K562 (cell line): ENCODE results near the gene FGF10. TPM values are rescaled to one million over a fixed set of nuclear protein-coding genes. Genes with fewer than 3 reads are reported as not detected.

ENCODE experiments used
- ATAC-seq: fragments of 200-7000 bp; cut with Tn5 transposase; 3 replicates; pipeline ENCODE4 v1.9.1; 2020; ENCODE audit warnings: moderate library complexity
- BruUV-seq: library from RNA; stranded (reverse); fragments of 400-500 nt; replicated peaks from 2 replicates; lab custom pipeline; 2021; lab: Mats Ljungman, UMichigan
- CTCF ChIA-PET: fragments of 300-600 bp; formaldehyde crosslinking; extraction: SDS; loops from one replicate; lab custom pipeline; 2021; ENCODE audit warnings: low intra/inter-chr PET ratio; lab: Yijun Ruan, JAX
- POLR2A ChIA-PET: fragments of 300-600, 350-650 bp; sonication (Branson Sonifier 250); formaldehyde crosslinking; extraction: SDS; loops from one replicate; lab custom pipeline; 2021; ENCODE audit warnings: antibody characterized with exemption, inconsistent platforms; lab: Yijun Ruan, JAX
- DNase-seq, 4 experiments: peaks; one replicate each; pipeline versions ENCODE4 v3.0.0 to v3.0.0-alpha.2; 2011 to 2018; ENCODE audit warnings: low spot score in 3 of 4, mixed read lengths in 3 of 4; ENCODE audit errors: extremely low read depth in 1 of 4
- FAIRE-seq: peaks from 2 replicates; lab custom pipeline; 2011; peaks lifted over from hg19 to GRCh38; lab: Jason Lieb, UNC
- H2AFZ ChIP-seq: 2 replicates; pipeline ENCODE4 v1.6.0; 2011; ENCODE audit warnings: low read depth, low read length, control low read depth, inconsistent platforms
- H3K27ac ChIP-seq: fragments of 200-600 bp; 3 replicates; pipeline ENCODE4 v1.8.0; 2011; ENCODE audit warnings: low read depth, mild to moderate bottlenecking, control low read depth, inconsistent platforms, low read length, moderate library complexity, mixed read lengths; ENCODE audit errors: extremely low read depth
- H3K27me3 ChIP-seq, 2 experiments: fragments of 300-600 bp in 1 of 2; 2 replicates in 1 of 2; 3 replicates in 1 of 2; pipeline versions ENCODE4 v1.6.0 to v1.8.0; 2011; ENCODE audit warnings: inconsistent platforms in 2 of 2, low read length in 2 of 2, mild to moderate bottlenecking in 1 of 2, mixed read lengths in 1 of 2, moderate library complexity in 1 of 2; ENCODE audit not compliant: control insufficient read depth in 2 of 2, insufficient read depth in 2 of 2
- H3K36me3 ChIP-seq: fragments of 300-600 bp; 3 replicates; pipeline ENCODE4 v1.8.0; 2011; ENCODE audit warnings: mild to moderate bottlenecking, low read length, inconsistent platforms; ENCODE audit not compliant: control insufficient read depth, insufficient read depth
- H3K4me1 ChIP-seq, 2 experiments: fragments of 200-600 bp in 1 of 2; replicated peaks in 1 of 2; 2 replicates in 1 of 2; 3 replicates in 1 of 2; pipeline versions ENCODE4 v1.5.1 to v1.8.0; 2011; ENCODE audit warnings: inconsistent platforms in 2 of 2, low read length in 2 of 2, mild to moderate bottlenecking in 1 of 2, mixed read lengths in 1 of 2, moderate library complexity in 1 of 2; ENCODE audit not compliant: control insufficient read depth in 2 of 2, insufficient read depth in 2 of 2
- H3K4me2 ChIP-seq: 2 replicates; pipeline ENCODE4 v1.6.1; 2011; ENCODE audit warnings: low read length, control low read depth, inconsistent platforms, mixed read lengths; ENCODE audit not compliant: insufficient read depth
- H3K4me3 ChIP-seq: fragments of 200-600 bp; sonication (generic), shearing (Covaris generic); 2 replicates; pipeline ENCODE4 v1.5.1; 2016; ENCODE audit warnings: control low read depth, inconsistent platforms
- H3K79me2 ChIP-seq: fragments of 200-600 bp; 3 replicates; pipeline ENCODE4 v1.8.0; 2011; ENCODE audit warnings: low read length, inconsistent platforms; ENCODE audit not compliant: control insufficient read depth, insufficient read depth
- H3K9ac ChIP-seq, 2 experiments: 2 replicates each; pipeline versions ENCODE4 v1.6.0 to v1.6.1; 2011; ENCODE audit warnings: low read depth in 2 of 2, low read length in 2 of 2, control low read depth in 1 of 2, inconsistent platforms in 1 of 2, mild to moderate bottlenecking in 1 of 2, mixed read lengths in 1 of 2; ENCODE audit not compliant: insufficient read depth in 1 of 2
- H3K9me1 ChIP-seq: one replicate; pipeline ENCODE4 v1.6.0; 2011; ENCODE audit warnings: inconsistent platforms, mild to moderate bottlenecking, low read length, moderate library complexity; ENCODE audit not compliant: control insufficient read depth, insufficient read depth
- H3K9me3 ChIP-seq: replicated peaks from 2 replicates; pipeline ENCODE4 v1.5.1; 2011; ENCODE audit warnings: low read depth, low read length, inconsistent platforms; ENCODE audit not compliant: control insufficient read depth, insufficient read depth
- H4K20me1 ChIP-seq: replicated peaks from 2 replicates; pipeline ENCODE4 v1.6.1; 2011; ENCODE audit warnings: low read length, inconsistent platforms, mixed read lengths; ENCODE audit not compliant: control insufficient read depth, insufficient read depth
- BCOR ChIP-seq: fragments of 450-650 bp; IDR thresholded peaks from 2 replicates; pipeline ENCODE4 v1.6.1; 2016
- CBX5 ChIP-seq: IDR thresholded peaks from 2 replicates; pipeline ENCODE4 v1.6.1; 2014; ENCODE audit warnings: low read depth, borderline replicate concordance
- LARP7 ChIP-seq: fragments of 450-650 bp; IDR thresholded peaks from 2 replicates; pipeline ENCODE4 v1.6.1; 2016
- MYC ChIP-seq, 2 experiments: fragments of 250-450 bp in 1 of 2; sonication (Bioruptor Pico) in 1 of 2; IDR thresholded peaks; 2 replicates each; pipeline versions ENCODE4 v1.5.1 to v1.6.1; 2012 to 2021; ENCODE audit warnings: low read depth in 2 of 2, borderline replicate concordance in 1 of 2, improper control_type of control experiment in 1 of 2, low read length in 1 of 2, mild to moderate bottlenecking in 1 of 2, moderate library complexity in 1 of 2
- POLR3G ChIP-seq: IDR thresholded peaks from 2 replicates; pipeline ENCODE4 v1.6.1; 2011; ENCODE audit not compliant: insufficient read length, insufficient replicate concordance; ENCODE audit errors: extremely low read depth
- PTBP1 ChIP-seq: fragments of 200-400 bp; formaldehyde crosslinking; IDR thresholded peaks from 2 replicates; pipeline ENCODE4 v1.6.1; 2017; ENCODE audit warnings: low read depth, low read length
- TCF3 ChIP-seq: sonication (generic); formaldehyde crosslinking; IDR thresholded peaks from 2 replicates; pipeline ENCODE4 v1.4.0; 2020; ENCODE audit warnings: mild to moderate bottlenecking, missing genetic modification reagents
- ZNF197 ChIP-seq: fragments of 200-800 bp; sonication (Bioruptor generic); IDR thresholded peaks from 2 replicates; pipeline ENCODE4 v1.6.1; 2016; ENCODE audit warnings: low read depth, missing genetic modification characterization, missing compliant biosample characterization
- WGBS: fragments of 100-300 bp; shearing (Covaris generic); methylation state at CpG from one replicate; pipeline ENCODE4 v1.1.6; 2016; ENCODE audit warnings: low coverage, mixed read lengths; ENCODE audit not compliant: insufficient coverage; ENCODE audit errors: missing lambda C conversion rate; 5-methylcytosine and 5-hydroxymethylcytosine counted together
- in situ Hi-C: fragments of 300-500 bp; cut with MboI; formaldehyde crosslinking; loops from 4 replicates; pipeline ENCODE4 v1.15.0; 2018; ENCODE audit warnings: inconsistent platforms, mixed read lengths
- intact Hi-C: fragments of 100-400 bp; cut with micrococcal nuclease; formaldehyde crosslinking; loops from 2 replicates; pipeline ENCODE4 v1.14.2; 2022
- polyA plus RNA-seq, 8 experiments: library from polyadenylated mRNA; depleted of rRNA in 4 of 8; stranded (reverse) in 5 of 8; unstranded in 3 of 8; fragments of >200 nt; fragmentation: Nextera tagmentation in 2 of 8; fragmentation: Illumina TruSeq in 1 of 8; extraction: Ambion mirVana in 2 of 8; extraction: Trizol in 1 of 8; gene quantifications; 2 replicates each; pipeline versions ENCODE4 v1.2.1 to v1.2.3, GENCODE V29; 2011 to 2014; ENCODE audit warnings: inconsistent platforms in 1 of 8, missing spikeins in 1 of 8
- total RNA-seq, 7 experiments: library from RNA; depleted of rRNA in 6 of 7; stranded (reverse); fragments of >200 nt in 6 of 7; fragmentation: Illumina TruSeq in 2 of 7; extraction: Trizol in 2 of 7; gene quantifications; 2 replicates each; pipeline versions ENCODE4 v1.2.1 to v1.2.3, GENCODE V29; 2011 to 2021; ENCODE audit warnings: low replicate concordance in 1 of 7
- TF ChIP-seq, protein P1 (sequence below): fragments of 450-650 bp; IDR thresholded peaks from 2 replicates; pipeline ENCODE4 v1.6.1; 2018; ENCODE audit warnings: mild to moderate bottlenecking, low read depth; ENCODE audit not compliant: partially characterized antibody
- TF ChIP-seq, protein P2 (sequence below): sonication (generic); IDR thresholded peaks from 2 replicates; pipeline ENCODE4 v1.6.1; 2016
- TF ChIP-seq, protein P3 (sequence below): IDR thresholded peaks from 2 replicates; pipeline ENCODE4 v1.6.1; 2014; ENCODE audit warnings: antibody characterized with exemption

Gene FGF10
- total and polyA plus RNA-seq, 9 of the 15 experiments (the other 6 are each of a cell fraction or from before 2014, with no cell fraction given), result not detected

DNA sequence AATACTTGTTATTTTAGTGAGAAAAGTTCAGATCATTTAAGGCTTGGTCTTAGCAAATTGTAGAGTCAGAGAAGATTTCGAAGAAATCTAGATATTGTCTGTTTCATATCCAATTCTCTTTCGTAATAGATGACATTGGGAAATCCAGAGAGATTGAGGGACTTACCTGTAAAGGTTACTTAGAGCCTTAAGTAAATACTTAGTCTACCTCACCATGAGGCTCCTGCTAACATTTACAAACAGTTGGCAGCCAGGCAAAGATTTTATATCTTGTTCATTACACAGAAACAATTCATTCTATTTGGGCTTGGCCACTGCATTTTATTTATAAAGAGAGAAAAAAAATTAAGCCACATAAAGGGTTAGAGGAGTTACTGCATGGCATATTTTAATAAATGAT lies 70.3 kb downstream of the FGF10 start:
- ChIA-PET POLR2A (no interaction called here), CTCF (no interaction called here)
- no peak for ATAC-seq
- TF ChIP-seq LARP7 (no peak), BCOR (no peak), CBX5 (no peak), TCF3 (CRISPR knock-in tag) (no peak), MYC (IDR thresholded peaks at IDR 0.05; ENCODE audit: low read depth, low read length) (no peak), MYC (CRISPR knock-in tag; IDR thresholded peaks at IDR 0.05; ENCODE audit: borderline replicate concordance, low read depth) (no peak), POLR3G (no peak), ZNF197 (CRISPR knock-in tag) (no peak), PTBP1 (no peak)
- TF ChIP-seq, protein P1, sequence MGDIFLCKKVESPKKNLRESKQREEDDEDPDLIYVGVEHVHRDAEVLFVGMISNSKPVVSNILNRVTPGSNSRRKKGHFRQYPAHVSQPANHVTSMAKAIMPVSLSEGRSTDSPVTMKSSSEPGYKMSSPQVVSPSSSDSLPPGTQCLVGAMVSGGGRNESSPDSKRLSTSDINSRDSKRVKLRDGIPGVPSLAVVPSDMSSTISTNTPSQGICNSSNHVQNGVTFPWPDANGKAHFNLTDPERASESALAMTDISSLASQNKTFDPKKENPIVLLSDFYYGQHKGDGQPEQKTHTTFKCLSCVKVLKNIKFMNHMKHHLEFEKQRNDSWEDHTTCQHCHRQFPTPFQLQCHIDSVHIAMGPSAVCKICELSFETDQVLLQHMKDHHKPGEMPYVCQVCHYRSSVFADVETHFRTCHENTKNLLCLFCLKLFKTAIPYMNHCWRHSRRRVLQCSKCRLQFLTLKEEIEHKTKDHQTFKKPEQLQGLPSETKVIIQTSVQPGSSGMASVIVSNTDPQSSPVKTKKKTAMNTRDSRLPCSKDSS, result no peak
- TF ChIP-seq, protein P2, sequence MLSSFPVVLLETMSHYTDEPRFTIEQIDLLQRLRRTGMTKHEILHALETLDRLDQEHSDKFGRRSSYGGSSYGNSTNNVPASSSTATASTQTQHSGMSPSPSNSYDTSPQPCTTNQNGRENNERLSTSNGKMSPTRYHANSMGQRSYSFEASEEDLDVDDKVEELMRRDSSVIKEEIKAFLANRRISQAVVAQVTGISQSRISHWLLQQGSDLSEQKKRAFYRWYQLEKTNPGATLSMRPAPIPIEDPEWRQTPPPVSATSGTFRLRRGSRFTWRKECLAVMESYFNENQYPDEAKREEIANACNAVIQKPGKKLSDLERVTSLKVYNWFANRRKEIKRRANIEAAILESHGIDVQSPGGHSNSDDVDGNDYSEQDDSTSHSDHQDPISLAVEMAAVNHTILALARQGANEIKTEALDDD, result no peak
- TF ChIP-seq, protein P3, sequence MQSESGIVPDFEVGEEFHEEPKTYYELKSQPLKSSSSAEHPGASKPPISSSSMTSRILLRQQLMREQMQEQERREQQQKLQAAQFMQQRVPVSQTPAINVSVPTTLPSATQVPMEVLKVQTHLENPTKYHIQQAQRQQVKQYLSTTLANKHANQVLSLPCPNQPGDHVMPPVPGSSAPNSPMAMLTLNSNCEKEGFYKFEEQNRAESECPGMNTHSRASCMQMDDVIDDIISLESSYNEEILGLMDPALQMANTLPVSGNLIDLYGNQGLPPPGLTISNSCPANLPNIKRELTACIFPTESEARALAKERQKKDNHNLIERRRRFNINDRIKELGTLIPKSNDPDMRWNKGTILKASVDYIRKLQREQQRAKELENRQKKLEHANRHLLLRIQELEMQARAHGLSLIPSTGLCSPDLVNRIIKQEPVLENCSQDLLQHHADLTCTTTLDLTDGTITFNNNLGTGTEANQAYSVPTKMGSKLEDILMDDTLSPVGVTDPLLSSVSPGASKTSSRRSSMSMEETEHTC, result no peak
- Histone ChIP-seq H3K4me2 (no peak overlapping the region), H3K79me2 (no peaks in the 10 kb centered on the region), H3K9me1 (no peaks in the 10 kb centered on the region), H3K27me3 (no peaks in the 10 kb centered on the region), H3K36me3 (no peaks in the 10 kb centered on the region), H3K4me3 (no peak overlapping the region), H3K9ac (no peak overlapping the region), H3K4me1 (no peaks in the 10 kb centered on the region), H4K20me1 (no peaks in the 10 kb centered on the region), H3K27ac (no peak overlapping the region), H2AFZ (no peak overlapping the region), H3K9me3 (no peaks in the 10 kb centered on the region; the same call in 1 of the 2 replicates)
- DNase-seq, result no peak
- in situ Hi-C loops, result no loop called here
- 0% methylated on average over 2 of the region's 2 CpGs for WGBS
- no peak for FAIRE-seq
- intact Hi-C loops, result no loop called here
- no TSS peak for BruUV-seq
